Calu3 (cell line): ENCODE results near the gene SLCO2B1. TPM values are rescaled to one million over a fixed set of nuclear protein-coding genes. Genes with fewer than 3 reads are reported as not detected.

Experiments
- BruUV-seq: library from RNA; stranded (reverse); fragments of 400-500 nt; replicated peaks from 2 replicates; lab custom pipeline; 2021; lab: Mats Ljungman, UMichigan
- CTCF ChIA-PET: fragments of 300-600 bp; sonication (Branson Sonifier 250); formaldehyde crosslinking; loops from one replicate; lab custom pipeline; 2022; ENCODE audit warnings: antibody characterized with exemption; lab: Charles Lee
- DNase-seq: peaks from one replicate; pipeline ENCODE4 v3.0.0; 2022
- H3K27ac Mint-ChIP-seq: one replicate; pipeline ENCODE4 v1.8.0; 2022; ENCODE audit warnings: mixed read lengths; ENCODE audit not compliant: unreplicated experiment
- H3K27me3 Mint-ChIP-seq: one replicate; pipeline ENCODE4 v1.8.0; 2022; ENCODE audit warnings: mixed read lengths; ENCODE audit not compliant: unreplicated experiment
- H3K36me3 Mint-ChIP-seq: one replicate; pipeline ENCODE4 v1.8.0; 2022; ENCODE audit warnings: mild to moderate bottlenecking, moderate library complexity, mixed read lengths; ENCODE audit not compliant: insufficient read depth, unreplicated experiment
- H3K4me1 Mint-ChIP-seq: one replicate; pipeline ENCODE4 v1.8.0; 2022; ENCODE audit warnings: mild to moderate bottlenecking, low read depth, mixed read lengths; ENCODE audit not compliant: unreplicated experiment
- H3K4me3 Mint-ChIP-seq: one replicate; pipeline ENCODE4 v1.8.0; 2022; ENCODE audit warnings: mild to moderate bottlenecking, low read depth, moderate library complexity, mixed read lengths; ENCODE audit not compliant: unreplicated experiment
- H3K9me3 Mint-ChIP-seq: one replicate; pipeline ENCODE4 v1.8.0; 2022; ENCODE audit warnings: low read depth, mixed read lengths; ENCODE audit not compliant: unreplicated experiment
- intact Hi-C: fragments of 100-400 bp; cut with micrococcal nuclease; formaldehyde crosslinking; loops from one replicate; pipeline ENCODE4 v1.10.0; 2022; ENCODE audit not compliant: unreplicated experiment
- total RNA-seq: library from RNA; stranded (reverse); gene quantifications from 2 replicates; pipeline ENCODE4 v1.2.3, GENCODE V29; 2022
- TF ChIP-seq, protein P1 (sequence below): fragments of 200-600 bp; IDR thresholded peaks from one replicate; pipeline ENCODE4 v1.8.0; 2022; ENCODE audit warnings: antibody characterized with exemption; ENCODE audit not compliant: unreplicated experiment

The SLCO2B1 gene
- total RNA-seq, 1 experiment from 2014 or later = 0.31 TPM

DNA sequence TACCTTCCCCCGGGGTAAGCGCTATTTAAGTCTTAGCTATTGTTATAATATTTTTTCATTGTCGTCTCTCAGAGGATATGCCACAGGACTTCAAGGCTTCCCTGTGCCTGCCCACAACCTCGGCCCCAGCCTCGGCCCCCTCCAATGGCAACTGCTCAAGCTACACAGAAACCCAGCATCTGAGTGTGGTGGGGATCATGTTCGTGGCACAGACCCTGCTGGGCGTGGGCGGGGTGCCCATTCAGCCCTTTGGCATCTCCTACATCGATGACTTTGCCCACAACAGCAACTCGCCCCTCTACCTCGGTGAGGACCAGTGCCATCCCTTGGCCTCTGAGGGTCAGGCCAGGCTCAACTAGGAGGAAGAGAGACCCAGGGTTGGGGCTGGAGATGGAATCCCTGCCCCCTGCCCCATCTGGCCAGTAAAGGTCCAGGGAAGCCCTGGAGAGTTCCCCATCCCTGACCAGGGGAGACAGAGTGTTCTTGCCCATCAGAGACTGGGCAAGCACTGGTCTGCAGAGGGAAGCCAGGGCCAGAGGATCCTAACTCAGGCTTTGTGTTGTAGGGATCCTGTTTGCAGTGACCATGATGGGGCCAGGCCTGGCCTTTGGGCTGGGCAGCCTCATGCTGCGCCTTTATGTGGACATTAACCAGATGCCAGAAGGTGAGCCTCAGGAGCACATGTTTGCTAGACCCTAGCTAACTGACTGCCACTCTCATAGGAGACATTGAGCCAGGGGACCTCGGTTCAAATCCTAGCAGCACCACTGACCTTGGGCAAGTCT is 18.4 kb downstream of the SLCO2B1 start:
- DNase-seq = no peak
- peaks cover 68% of the 10 kb centered on the region for H3K27me3 Mint-ChIP-seq
- no peaks in the 10 kb centered on the region for H3K36me3 Mint-ChIP-seq
- H3K9me3 Mint-ChIP-seq = no peaks in the 10 kb centered on the region
- intact Hi-C loops = no loop called here
- H3K27ac Mint-ChIP-seq = no peak overlapping the region
- BruUV-seq = no TSS peak
- H3K4me1 Mint-ChIP-seq = no peaks in the 10 kb centered on the region
- H3K4me3 Mint-ChIP-seq = no peak overlapping the region
- CTCF ChIA-PET = interaction anchor here (1.0 kb wide), 1 partner anchor 79 kb away, joined by 3 read pairs; no protein-coding TSS in a partner anchor
- TF ChIP-seq, protein P1, sequence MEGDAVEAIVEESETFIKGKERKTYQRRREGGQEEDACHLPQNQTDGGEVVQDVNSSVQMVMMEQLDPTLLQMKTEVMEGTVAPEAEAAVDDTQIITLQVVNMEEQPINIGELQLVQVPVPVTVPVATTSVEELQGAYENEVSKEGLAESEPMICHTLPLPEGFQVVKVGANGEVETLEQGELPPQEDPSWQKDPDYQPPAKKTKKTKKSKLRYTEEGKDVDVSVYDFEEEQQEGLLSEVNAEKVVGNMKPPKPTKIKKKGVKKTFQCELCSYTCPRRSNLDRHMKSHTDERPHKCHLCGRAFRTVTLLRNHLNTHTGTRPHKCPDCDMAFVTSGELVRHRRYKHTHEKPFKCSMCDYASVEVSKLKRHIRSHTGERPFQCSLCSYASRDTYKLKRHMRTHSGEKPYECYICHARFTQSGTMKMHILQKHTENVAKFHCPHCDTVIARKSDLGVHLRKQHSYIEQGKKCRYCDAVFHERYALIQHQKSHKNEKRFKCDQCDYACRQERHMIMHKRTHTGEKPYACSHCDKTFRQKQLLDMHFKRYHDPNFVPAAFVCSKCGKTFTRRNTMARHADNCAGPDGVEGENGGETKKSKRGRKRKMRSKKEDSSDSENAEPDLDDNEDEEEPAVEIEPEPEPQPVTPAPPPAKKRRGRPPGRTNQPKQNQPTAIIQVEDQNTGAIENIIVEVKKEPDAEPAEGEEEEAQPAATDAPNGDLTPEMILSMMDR = no peak

DNA sequence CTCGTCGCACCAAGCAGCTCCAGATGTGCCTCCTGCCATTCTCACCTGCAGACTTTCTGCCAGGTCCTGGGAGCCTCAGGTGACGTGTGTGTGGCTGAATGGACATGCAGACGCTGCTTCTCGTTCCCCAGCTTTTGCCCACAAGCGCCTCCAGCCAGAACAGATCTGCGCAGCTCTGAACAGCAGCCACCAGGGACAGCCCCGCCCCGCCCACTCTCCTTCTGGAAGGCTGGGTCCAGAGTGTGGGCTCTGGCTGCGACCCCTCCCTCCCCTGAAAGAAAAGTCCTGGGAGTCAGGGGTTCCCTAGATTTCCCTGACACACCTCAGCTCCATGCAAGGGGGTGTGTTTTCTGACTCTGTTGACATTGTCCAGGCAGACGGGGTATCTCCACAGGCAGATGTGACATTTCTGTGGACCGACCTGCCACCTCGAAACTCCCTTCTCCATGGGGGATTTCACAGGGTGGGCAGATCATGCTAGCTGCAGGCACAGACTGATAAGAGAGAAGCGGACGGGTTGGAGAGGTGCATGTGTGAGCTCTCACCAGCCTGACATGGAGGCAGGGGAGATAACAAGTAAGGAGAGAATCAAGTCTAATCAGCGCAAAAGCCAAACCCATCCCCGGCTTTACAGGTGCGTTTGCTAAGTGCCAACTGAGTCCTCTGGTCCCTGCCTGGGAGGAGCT is 19.8 kb downstream of the SLCO2B1 start:
- Mint-ChIP-seq H3K9me3 (no peaks in the 10 kb centered on the region), H3K27ac (no peak overlapping the region), H3K4me1 (no peaks in the 10 kb centered on the region), H3K27me3 (peaks cover 65% of the 10 kb centered on the region), H3K4me3 (no peak overlapping the region), H3K36me3 (no peaks in the 10 kb centered on the region)
- CTCF ChIA-PET = interaction anchor here (1.3 kb wide), 1 partner anchor 11 kb away, joined by 3 read pairs; no protein-coding TSS in a partner anchor
- TF ChIP-seq, protein P1 = no peak
- intact Hi-C loops = no loop called here
- no TSS peak for BruUV-seq
- DNase-seq = no peak

DNA sequence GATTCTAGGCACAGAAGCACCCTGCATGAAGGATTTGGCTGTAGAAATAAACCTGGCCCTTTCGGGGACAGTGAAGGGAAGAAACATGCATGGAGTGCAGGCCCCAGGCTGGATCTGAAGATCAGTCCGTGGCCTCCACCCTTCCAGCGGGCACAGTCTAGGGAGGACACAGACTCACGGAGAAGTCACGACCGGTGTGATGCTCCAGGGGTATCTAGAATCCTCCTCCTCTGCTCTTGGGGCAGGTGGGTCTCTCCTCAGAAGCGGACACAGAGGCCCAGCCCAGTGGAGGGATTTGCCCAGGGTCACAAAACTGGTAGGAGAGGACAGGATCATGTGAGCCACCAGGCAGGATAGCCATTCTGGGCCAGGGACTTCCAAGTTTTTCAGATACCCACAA is 22.4 kb downstream of the SLCO2B1 start:
- no peak overlapping the region for H3K4me3 Mint-ChIP-seq
- DNase-seq = no peak
- TF ChIP-seq, protein P1 = no peak
- no peaks in the 10 kb centered on the region for H3K4me1 Mint-ChIP-seq
- peaks cover 49% of the 10 kb centered on the region for H3K27me3 Mint-ChIP-seq
- H3K27ac Mint-ChIP-seq = no peak overlapping the region
- H3K36me3 Mint-ChIP-seq = no peaks in the 10 kb centered on the region
- CTCF ChIA-PET = no interaction called here
- H3K9me3 Mint-ChIP-seq = no peaks in the 10 kb centered on the region
- intact Hi-C loops = no loop called here
- BruUV-seq = no TSS peak

DNA sequence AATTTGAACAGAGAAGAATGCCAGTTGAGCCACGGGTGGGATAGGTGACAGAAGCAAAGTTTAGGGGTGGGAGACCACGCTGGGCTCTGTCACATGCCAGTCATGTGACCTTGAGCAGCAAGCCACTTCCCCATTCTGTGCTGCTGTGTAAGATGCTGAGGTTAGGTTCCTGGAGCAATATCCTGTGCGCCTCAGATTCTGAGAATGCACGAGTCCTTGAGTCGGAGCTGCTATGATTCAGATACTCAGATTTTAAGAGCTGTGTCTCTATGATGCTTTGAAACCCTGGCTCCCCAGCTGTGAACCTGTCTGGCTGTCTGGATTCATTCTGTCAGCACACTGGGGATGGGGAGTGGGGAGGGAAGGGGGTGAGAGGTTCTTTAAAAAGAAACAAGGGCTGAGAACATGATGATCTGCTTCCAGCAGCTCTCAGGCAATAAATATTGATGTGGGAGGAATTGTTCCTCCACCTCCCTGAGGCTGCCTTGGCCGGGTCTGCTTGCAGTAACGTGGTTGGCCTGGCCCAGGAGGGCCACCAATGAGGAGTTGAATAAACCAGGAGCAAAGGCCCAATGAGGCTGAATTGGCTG is 24.0 kb downstream of the SLCO2B1 start:
- H3K27ac Mint-ChIP-seq = no peak overlapping the region
- H3K27me3 Mint-ChIP-seq = peaks cover 36% of the 10 kb centered on the region
- CTCF ChIA-PET = interaction anchor here (1.0 kb wide), 1 partner anchor 19 kb away, joined by 3 read pairs; no protein-coding TSS in a partner anchor
- intact Hi-C loops = no loop called here
- no peak overlapping the region for H3K4me3 Mint-ChIP-seq
- TF ChIP-seq, protein P1 = no peak
- no peaks in the 10 kb centered on the region for H3K36me3 Mint-ChIP-seq
- DNase-seq = no peak
- no peaks in the 10 kb centered on the region for H3K4me1 Mint-ChIP-seq
- H3K9me3 Mint-ChIP-seq = no peaks in the 10 kb centered on the region
- BruUV-seq = no TSS peak
